ENCODE measurements around the gene XRCC6. TPM values are rescaled to one million over a fixed set of nuclear protein-coding genes. Genes with fewer than 3 reads are reported as not detected.
"Not testable (repeated sequence)": the region's sequence is repeated elsewhere in the genome, so short reads cannot be mapped to it uniquely, and the experiment has no call there.

Gene XRCC6
- polyA plus RNA-seq (2013, experiment 1 of 4), result 516 TPM
- polyA plus RNA-seq (2013, experiment 2 of 4), result 470 TPM
- polyA plus RNA-seq (2013, experiment 3 of 4), result 435 TPM
- 447 TPM for polyA plus RNA-seq (2013, experiment 4 of 4)

- WGBS, 2 experiments, result 0 to 1% methylated on average over 70 of the region's 70 CpGs
- Histone ChIP-seq H3K4me1 (ENCODE audit: control insufficient read depth, insufficient read depth, low read length) (peaks cover 10% of the 10 kb centered on the region), H3K4me3 (ENCODE audit: insufficient read depth, low read depth, low read length) (peak within 1 kb of the TSS; percentile 100), H3K27me3 (ENCODE audit: control insufficient read depth, insufficient read depth, low read length, poor library complexity, severe bottlenecking) (no peaks in the 10 kb centered on the region), H3K36me3 (ENCODE audit: control insufficient read depth, insufficient read depth, low read length) (peaks cover 28% of the 10 kb centered on the region), H3K27ac (ENCODE audit: insufficient read depth, low read depth, low read length, poor library complexity, severe bottlenecking) (peak within 1 kb of the TSS; percentile 98), H3K9me3 (ENCODE audit: control insufficient read depth, low read length) (no peaks in the 10 kb centered on the region)
Measured at GRCh38 chr22:41621099-41621910, at the start of gene XRCC6. Gene XRCC6, plus strand, starts transcription at chr22:41621295. Its CDS starts 710 bp downstream, at chr22:41622005.

GRCh38 chr22:41571786-41572185 lies 49.3 kb upstream of the XRCC6 start:
- Histone ChIP-seq H3K9me3 (ENCODE audit: control insufficient read depth, low read length) (no peaks in the 10 kb centered on the region), H3K27me3 (ENCODE audit: control insufficient read depth, insufficient read depth, low read length, poor library complexity, severe bottlenecking) (no peaks in the 10 kb centered on the region), H3K27ac (ENCODE audit: insufficient read depth, low read depth, low read length, poor library complexity, severe bottlenecking) (no peak overlapping the region), H3K36me3 (ENCODE audit: control insufficient read depth, insufficient read depth, low read length) (no peaks in the 10 kb centered on the region), H3K4me1 (ENCODE audit: control insufficient read depth, insufficient read depth, low read length) (peaks cover 2% of the 10 kb centered on the region), H3K4me3 (ENCODE audit: insufficient read depth, low read depth, low read length) (no peak overlapping the region)
- 96% methylated on average over 14 of the region's 14 CpGs for WGBS, 2 experiments

DNA sequence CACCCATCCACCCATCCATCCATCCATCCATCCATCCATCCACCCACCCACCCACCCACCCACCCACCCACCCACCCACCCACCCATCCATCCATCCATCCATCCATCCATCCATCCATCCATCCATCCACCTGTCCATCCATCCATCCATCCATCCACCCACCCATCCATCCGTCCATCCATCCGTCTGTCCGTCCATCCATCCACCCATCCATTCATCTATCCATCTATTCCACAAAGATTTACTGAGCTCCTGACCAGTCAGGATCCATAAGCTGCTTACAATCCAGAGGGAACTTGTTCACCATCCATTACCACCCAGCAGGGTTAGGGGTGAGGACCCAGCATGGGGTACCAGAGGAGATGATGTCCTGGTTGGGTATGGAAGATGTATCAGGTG lies 48.8 kb upstream of the XRCC6 start:
- 89 to 92% methylated on average over 3 of the region's 3 CpGs for WGBS, 2 experiments
- H3K36me3 ChIP-seq (ENCODE audit: control insufficient read depth, insufficient read depth, low read length); H3K27me3 ChIP-seq (ENCODE audit: control insufficient read depth, insufficient read depth, low read length, poor library complexity, severe bottlenecking): not testable (repeated sequence)

DNA sequence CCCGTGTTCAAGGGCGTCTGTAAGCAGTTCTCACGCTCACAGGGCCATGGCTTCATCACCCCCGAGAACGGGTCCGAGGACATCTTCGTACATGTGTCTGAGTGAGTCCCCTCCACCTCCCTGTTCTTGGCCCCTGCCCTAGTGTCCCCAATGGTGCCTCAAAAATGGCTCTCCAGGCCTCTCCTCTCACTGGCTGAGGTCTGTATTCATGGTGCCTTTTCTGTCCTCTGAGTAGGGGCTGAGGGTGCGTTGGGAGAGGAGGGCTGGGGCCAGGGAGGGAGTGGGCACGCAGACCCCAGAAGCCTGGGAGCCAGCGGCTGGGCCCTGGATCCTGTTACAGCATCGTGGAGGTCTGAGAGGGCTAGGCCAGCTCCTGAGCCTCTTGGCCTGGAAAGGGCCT lies 47.4 kb upstream of the XRCC6 start:
- Histone ChIP-seq H3K27me3 (ENCODE audit: control insufficient read depth, insufficient read depth, low read length, poor library complexity, severe bottlenecking) (no peaks in the 10 kb centered on the region), H3K36me3 (ENCODE audit: control insufficient read depth, insufficient read depth, low read length) (no peaks in the 10 kb centered on the region), H3K4me1 (ENCODE audit: control insufficient read depth, insufficient read depth, low read length) (peaks cover under 1% of the 10 kb centered on the region), H3K27ac (ENCODE audit: insufficient read depth, low read depth, low read length, poor library complexity, severe bottlenecking) (no peak overlapping the region), H3K4me3 (ENCODE audit: insufficient read depth, low read depth, low read length) (no peak overlapping the region), H3K9me3 (ENCODE audit: control insufficient read depth, low read length) (no peaks in the 10 kb centered on the region)
- 94 to 95% methylated on average over 11 of the region's 11 CpGs for WGBS, 2 experiments

More for the DNA sequence above, 48.8 kb upstream of the XRCC6 start:
- not testable (repeated sequence) for H3K27ac ChIP-seq (ENCODE audit: insufficient read depth, low read depth, low read length, poor library complexity, severe bottlenecking); H3K9me3 ChIP-seq (ENCODE audit: control insufficient read depth, low read length); H3K4me1 ChIP-seq (ENCODE audit: control insufficient read depth, insufficient read depth, low read length); H3K4me3 ChIP-seq (ENCODE audit: insufficient read depth, low read depth, low read length)

- Histone ChIP-seq H3K36me3 (ENCODE audit: control insufficient read depth, insufficient read depth, low read length) (no peaks in the 10 kb centered on the region), H3K4me1 (ENCODE audit: control insufficient read depth, insufficient read depth, low read length) (no peaks in the 10 kb centered on the region), H3K9me3 (ENCODE audit: control insufficient read depth, low read length) (no peaks in the 10 kb centered on the region), H3K4me3 (ENCODE audit: insufficient read depth, low read depth, low read length) (no peak overlapping the region), H3K27me3 (ENCODE audit: control insufficient read depth, insufficient read depth, low read length, poor library complexity, severe bottlenecking) (no peaks in the 10 kb centered on the region), H3K27ac (ENCODE audit: insufficient read depth, low read depth, low read length, poor library complexity, severe bottlenecking) (no peak overlapping the region)
- WGBS, 2 experiments, result 93% methylated on average over 26 of the region's 26 CpGs
Measured at GRCh38 chr22:41574847-41575381, 46.2 kb upstream of the XRCC6 start.

DNA sequence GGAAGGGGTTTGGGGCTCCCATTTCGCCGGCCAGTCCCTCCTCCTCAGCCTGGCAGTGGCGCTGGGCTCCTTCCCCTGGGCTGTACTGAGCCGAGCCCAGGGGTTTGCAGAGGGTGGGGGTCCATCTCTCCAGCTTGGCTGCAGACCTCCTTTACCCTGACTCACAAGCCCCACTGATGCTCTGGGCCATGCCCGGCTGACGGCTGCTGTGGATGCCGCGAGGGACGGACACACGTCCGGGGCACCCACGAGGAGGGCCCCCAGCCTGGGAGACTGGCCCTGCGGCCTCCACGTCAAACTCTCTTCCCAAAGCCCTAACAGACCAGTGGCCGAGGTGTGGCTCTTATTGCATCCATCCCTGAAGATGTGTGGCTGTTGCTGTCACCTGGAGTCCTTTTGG lies 45.6 kb upstream of the XRCC6 start:
- no peaks in the 10 kb centered on the region for H3K36me3 ChIP-seq (ENCODE audit: control insufficient read depth, insufficient read depth, low read length)
- H3K4me1 ChIP-seq (ENCODE audit: control insufficient read depth, insufficient read depth, low read length), result no peaks in the 10 kb centered on the region
- no peak overlapping the region for H3K27ac ChIP-seq (ENCODE audit: insufficient read depth, low read depth, low read length, poor library complexity, severe bottlenecking)
- no peak overlapping the region for H3K4me3 ChIP-seq (ENCODE audit: insufficient read depth, low read depth, low read length)
- H3K27me3 ChIP-seq (ENCODE audit: control insufficient read depth, insufficient read depth, low read length, poor library complexity, severe bottlenecking), result no peaks in the 10 kb centered on the region
- 94 to 95% methylated on average over 15 of the region's 15 CpGs for WGBS, 2 experiments
- H3K9me3 ChIP-seq (ENCODE audit: control insufficient read depth, low read length), result no peaks in the 10 kb centered on the region

DNA sequence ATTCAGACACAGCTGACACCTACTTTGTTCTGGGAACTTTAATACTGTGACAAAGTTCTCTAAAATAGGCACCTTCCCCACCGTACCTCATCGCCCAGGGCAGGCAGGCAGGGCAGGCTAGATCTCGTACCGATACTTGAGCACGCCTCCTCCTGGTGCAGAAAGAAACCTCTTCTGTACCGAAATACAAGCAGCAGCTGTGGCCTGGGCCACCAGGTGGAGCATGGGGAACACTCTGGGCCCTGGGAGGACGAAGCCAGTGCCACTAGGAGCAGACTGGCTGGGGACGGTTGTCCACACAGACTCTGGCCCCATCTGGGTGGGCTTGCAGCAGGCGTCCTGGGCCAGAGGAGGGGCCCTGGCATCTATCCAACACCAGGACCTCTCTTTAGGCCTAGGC lies 44.2 kb upstream of the XRCC6 start:
- no peak overlapping the region for H3K4me3 ChIP-seq (ENCODE audit: insufficient read depth, low read depth, low read length)
- WGBS, 2 experiments, result 48 to 53% methylated on average over 9 of the region's 9 CpGs
- no peaks in the 10 kb centered on the region for H3K4me1 ChIP-seq (ENCODE audit: control insufficient read depth, insufficient read depth, low read length)
- no peaks in the 10 kb centered on the region for H3K36me3 ChIP-seq (ENCODE audit: control insufficient read depth, insufficient read depth, low read length)
- no peaks in the 10 kb centered on the region for H3K27me3 ChIP-seq (ENCODE audit: control insufficient read depth, insufficient read depth, low read length, poor library complexity, severe bottlenecking)
- H3K9me3 ChIP-seq (ENCODE audit: control insufficient read depth, low read length), result no peaks in the 10 kb centered on the region
- H3K27ac ChIP-seq (ENCODE audit: insufficient read depth, low read depth, low read length, poor library complexity, severe bottlenecking), result no peak overlapping the region

- Histone ChIP-seq H3K4me3 (ENCODE audit: insufficient read depth, low read depth, low read length) (no peak overlapping the region), H3K27ac (ENCODE audit: insufficient read depth, low read depth, low read length, poor library complexity, severe bottlenecking) (no peak overlapping the region), H3K27me3 (ENCODE audit: control insufficient read depth, insufficient read depth, low read length, poor library complexity, severe bottlenecking) (no peaks in the 10 kb centered on the region), H3K36me3 (ENCODE audit: control insufficient read depth, insufficient read depth, low read length) (no peaks in the 10 kb centered on the region), H3K4me1 (ENCODE audit: control insufficient read depth, insufficient read depth, low read length) (no peaks in the 10 kb centered on the region), H3K9me3 (ENCODE audit: control insufficient read depth, low read length) (no peaks in the 10 kb centered on the region)
- 93 to 94% methylated on average over 8 of the region's 8 CpGs for WGBS, 2 experiments
Measured at GRCh38 chr22:41578114-41578513, 43.0 kb upstream of the XRCC6 start.

DNA sequence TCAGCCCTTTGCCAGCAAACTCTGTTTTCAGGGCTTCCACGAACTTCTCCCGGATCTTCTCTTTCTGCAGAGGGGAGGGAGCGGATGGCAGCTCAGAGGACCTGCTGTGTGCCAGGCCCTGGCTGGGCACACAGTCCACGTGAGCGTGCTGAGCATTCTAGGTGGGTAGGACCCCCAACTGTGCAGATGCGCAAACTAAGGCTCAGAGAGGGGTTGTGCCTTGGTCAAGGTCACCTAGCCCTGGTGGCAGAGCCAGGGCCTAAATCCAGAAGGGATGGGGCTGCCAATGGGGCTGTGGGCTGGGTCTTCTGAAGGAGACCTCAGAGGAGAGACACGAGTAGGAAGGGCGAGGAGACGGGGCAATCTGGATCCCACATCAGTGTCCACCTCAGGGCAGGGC lies 42.3 kb upstream of the XRCC6 start:
- Histone ChIP-seq H3K27ac (ENCODE audit: insufficient read depth, low read depth, low read length, poor library complexity, severe bottlenecking) (no peak overlapping the region), H3K9me3 (ENCODE audit: control insufficient read depth, low read length) (no peaks in the 10 kb centered on the region), H3K36me3 (ENCODE audit: control insufficient read depth, insufficient read depth, low read length) (no peaks in the 10 kb centered on the region), H3K4me1 (ENCODE audit: control insufficient read depth, insufficient read depth, low read length) (no peaks in the 10 kb centered on the region), H3K27me3 (ENCODE audit: control insufficient read depth, insufficient read depth, low read length, poor library complexity, severe bottlenecking) (no peaks in the 10 kb centered on the region), H3K4me3 (ENCODE audit: insufficient read depth, low read depth, low read length) (no peak overlapping the region)
- 91 to 92% methylated on average over 9 of the region's 9 CpGs for WGBS, 2 experiments

DNA sequence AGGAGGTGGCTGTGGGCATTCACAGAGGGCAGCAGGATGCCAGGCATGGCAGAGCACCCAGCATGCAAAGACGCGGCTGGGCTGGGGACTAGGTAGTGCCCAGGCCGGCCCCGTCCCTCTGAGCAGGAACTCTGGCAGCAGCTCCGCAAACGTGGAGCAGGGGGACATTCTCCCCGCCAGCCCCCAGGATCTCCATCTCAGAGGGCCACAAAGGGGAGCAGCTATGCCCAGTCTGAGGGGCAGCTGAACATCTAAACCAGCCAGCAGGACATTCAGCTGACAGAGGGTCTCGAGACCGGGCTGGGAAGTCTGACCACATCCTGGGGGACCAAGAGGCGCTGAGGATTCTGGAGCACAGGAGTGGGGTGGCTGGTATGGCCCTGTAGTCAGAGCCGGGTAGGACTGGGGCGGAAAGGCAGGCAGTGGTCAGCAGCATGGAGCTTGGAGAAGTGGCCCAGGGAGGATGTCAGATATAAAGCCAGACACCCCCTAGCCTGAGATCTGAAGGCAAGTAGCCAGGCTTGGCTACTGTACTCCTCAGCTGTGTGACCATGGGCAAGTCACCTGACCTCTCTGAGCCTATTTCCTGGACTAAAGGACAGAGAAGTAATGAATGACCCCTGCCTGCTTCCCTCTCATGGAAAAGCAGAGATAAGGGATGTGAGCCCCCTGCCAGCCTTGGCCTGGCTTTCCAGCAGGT lies 41.6 kb upstream of the XRCC6 start:
- no peaks in the 10 kb centered on the region for H3K9me3 ChIP-seq (ENCODE audit: control insufficient read depth, low read length)
- 90 to 91% methylated on average over 12 of the region's 12 CpGs for WGBS, 2 experiments
- no peaks in the 10 kb centered on the region for H3K36me3 ChIP-seq (ENCODE audit: control insufficient read depth, insufficient read depth, low read length)
- no peaks in the 10 kb centered on the region for H3K4me1 ChIP-seq (ENCODE audit: control insufficient read depth, insufficient read depth, low read length)
- no peak overlapping the region for H3K27ac ChIP-seq (ENCODE audit: insufficient read depth, low read depth, low read length, poor library complexity, severe bottlenecking)
- no peak overlapping the region for H3K4me3 ChIP-seq (ENCODE audit: insufficient read depth, low read depth, low read length)
- H3K27me3 ChIP-seq (ENCODE audit: control insufficient read depth, insufficient read depth, low read length, poor library complexity, severe bottlenecking), result no peaks in the 10 kb centered on the region

Measured in ectodermal cell (in vitro differentiated cells).